NCI-H2107 treated with DMSO at 0.1 percent for 48 hours (cell line): ENCODE results near the gene FRMD5.
A peak's percentile ranks its signal among the peaks of the same experiment; 100 is the strongest.
"Not testable (repeated sequence)": the region's sequence is repeated elsewhere in the genome, so short reads cannot be mapped to it uniquely, and the experiment has no call there.

Source experiments
- DNase-seq: peaks from one replicate; lab custom pipeline; 2025; ENCODE audit not compliant: unreplicated experiment; lab: John Stamatoyannopoulos, UW

Gene FRMD5

DNA sequence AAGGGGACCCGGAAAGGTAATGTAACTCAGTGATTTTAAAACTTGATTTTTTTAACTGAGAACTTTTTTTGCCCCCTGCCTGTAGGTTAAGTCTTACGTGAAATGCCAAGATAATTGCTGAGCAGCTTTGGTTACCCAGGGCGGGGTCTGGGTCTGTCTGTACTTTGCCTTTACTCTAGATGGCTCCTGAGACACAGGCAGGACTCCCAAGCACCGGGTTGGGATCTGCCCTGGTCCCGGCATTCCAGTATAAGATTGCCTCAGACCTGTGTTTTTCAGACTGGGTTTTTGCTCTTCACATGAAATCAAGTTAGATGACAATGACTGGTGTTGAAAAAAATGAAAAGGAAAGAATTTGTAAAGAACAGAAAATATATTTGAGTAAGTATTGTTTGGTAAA lies 328.0 kb downstream of the FRMD5 start:
- DNase-seq: no peak

DNA sequence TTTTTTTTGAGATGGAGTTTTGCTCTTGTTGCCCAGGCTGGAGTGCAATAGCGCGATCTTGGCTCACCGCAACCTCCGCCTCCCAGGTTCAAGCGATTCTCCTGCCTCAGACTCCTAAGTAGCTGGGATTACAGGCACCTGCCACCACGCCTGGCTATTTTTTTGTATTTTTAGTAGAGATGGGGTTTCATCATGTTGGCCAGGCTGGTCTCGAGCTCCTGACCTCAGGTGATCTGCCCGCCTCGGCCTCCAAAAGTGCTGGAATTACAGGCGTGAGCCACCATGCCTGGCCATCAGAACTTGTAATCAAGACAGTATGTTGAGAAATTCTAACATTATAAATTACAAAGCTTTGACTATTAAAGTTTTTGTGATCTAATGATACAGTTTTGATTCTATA lies 328.4 kb downstream of the FRMD5 start:
- DNase-seq: not testable (repeated sequence)

DNA sequence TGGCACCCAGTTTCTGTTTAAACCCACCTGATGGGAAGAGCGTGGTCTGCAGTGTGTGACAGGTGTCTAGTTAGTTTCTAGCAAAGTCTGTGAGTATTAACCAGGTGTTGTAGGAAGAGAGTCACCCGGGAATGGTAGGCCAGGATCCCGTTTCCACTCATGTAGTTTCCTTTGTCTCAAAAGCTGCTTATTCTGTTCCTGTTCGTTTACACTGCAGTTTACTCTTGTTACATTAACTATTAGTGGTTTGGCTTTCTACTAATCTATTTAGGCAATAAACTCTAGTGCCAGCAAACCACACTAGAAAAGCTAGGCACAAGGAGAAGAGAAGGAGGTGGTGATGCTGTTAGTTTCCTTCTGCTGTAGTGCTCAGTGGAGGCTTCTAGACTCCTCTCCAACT lies 335.5 kb downstream of the FRMD5 start:
- DNase-seq: peak; percentile 83

DNA sequence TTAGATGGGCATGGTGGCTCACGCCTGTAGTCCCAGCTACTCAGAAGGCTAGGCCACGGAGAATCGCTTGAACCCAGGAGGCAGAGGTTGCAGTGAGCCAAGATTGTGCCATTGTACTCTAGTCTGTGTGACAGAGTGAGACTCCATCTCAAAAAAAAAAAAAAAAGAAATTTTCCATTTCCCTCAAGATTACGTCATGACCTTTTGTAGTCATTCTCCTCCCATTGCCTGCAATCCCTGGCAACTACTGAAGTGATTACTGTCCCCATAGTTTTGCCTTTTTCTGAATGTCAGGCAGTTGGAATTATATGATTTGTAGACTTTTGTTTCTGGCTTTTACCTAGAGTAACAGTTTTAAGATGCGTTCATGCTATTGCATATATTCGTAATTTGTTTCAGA lies 340.3 kb downstream of the FRMD5 start:
- DNase-seq: no peak

DNA sequence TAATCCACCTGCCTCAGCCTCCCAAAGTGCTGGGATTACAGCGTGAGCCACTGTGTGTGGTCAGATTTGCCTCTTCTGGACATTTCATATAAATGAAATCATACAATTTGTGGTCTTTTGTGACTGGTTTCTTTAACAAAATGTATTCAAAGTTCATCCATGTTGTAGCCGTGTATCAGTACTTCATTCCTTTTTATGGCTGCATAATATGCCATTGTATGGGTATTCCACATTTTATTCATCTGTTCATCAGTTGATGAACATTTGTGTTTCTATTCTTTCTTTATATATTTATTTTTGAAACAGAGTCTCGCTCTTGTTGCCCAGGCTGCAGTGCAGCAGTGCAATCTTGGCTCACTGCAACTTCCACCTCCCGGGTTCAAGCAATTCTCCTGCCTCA lies 342.5 kb downstream of the FRMD5 start:
- DNase-seq: no peak

DNA sequence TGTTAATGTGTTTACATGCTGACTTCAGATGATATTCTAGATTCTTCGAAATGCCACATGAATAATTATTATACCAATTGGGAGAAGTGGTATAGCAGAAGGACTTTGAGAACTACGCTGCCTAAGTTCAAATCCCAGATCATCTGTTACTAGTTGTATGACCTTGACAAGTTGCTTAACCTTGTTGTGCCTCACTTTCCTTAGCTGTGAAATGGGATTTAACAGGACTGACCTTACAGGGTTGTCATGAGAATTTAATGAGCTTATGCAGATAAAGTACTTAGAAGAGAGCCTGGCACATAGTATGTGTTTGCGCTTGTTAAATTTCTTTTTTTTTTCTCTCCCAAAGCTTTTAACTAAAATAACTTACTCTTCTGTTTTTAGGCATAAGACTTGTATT lies 343.8 kb downstream of the FRMD5 start:
- DNase-seq: no peak

DNA sequence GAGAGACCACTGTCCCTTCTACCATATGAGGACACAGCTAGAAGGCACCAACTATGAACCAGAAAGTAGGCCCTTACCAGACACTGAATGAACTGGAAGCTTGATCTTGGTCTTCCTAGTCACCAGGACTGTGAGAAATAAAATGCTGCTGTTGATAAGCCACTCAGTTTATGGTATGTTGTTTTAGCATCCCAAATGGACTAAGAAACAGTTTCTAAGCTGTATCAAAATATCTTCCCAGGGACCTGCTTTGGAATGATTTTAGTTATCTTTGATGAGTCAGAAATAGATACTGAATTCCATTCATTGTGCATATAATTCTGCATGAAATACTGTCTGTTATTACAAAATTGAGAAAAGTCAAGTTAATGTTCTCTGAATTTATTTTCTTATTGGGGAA lies 349.6 kb downstream of the FRMD5 start:
- DNase-seq: no peak

DNA sequence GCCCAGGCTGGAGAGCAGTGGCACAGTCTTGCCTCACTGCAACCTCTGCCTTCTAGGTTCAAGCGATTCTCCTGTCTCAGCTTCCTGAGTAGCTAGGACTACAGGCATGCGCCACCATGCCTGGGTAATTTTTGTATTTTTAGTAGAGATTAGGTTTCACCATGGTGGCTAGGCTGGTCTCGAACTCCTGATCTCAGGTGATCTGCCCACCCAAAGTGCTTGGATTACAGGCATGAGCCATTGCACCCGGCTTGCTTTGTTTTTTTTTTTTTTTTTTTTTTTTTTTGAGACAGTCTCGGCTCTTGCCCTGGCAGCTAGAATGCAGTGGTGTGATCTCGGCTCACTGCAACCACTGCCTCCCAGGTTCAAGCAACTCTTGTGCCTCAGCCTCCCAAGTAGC lies 362.6 kb downstream of the FRMD5 start:
- DNase-seq: not testable (repeated sequence)

DNA sequence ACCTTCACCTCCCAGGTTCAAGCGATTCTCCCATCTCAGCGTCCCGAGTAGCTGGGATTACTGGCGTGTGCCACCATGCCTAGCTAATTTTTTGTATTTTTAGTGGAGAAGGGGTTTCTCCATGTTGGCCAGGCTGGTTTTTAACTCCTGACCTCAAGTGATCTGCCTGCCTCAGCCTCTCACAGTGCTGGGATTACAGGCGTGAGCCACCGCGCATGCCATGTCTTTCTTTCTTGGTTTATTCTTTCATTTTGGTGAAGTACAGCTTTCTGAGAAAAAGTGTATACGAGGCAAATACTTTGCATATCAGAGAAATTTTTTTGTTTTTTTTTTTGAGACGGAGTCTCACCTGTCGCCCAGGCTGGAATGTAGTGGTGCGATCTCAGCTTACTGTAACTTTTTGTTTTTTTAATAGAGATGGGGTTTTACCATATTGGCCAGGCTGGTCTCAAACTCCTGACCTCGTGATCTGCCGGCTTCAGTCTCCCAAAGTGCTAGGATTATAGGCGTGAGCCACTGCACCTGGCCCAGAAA lies 363.5 kb downstream of the FRMD5 start:
- not testable (repeated sequence) for DNase-seq

DNA sequence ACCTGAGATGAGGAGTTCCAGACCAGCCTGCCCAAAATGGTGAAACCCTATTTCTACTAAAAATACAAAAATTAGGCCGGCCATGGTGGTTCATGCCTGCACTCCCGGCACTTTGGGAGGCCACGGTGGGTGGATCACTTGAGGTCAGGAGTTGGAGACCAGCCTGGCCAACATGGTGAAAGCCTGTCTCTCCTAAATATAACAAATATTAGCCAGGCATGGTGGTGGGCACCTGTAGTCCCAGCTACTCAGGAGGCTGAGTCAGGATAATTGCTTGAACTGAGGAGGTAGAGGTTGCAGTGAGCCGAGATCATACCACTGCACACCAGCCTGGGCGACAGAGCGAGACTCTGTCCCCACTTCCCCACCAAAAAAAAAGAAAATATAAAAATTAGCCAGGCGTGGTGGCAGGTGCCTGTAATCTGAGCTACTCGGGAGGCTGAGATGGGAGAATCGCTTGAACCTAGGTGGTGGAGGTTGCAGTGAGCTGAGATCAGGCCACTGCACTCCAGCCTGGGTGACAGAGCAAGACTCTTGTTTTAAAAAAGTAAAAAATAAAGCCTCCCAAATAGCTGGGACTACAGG lies 364.3 kb downstream of the FRMD5 start:
- DNase-seq: not testable (repeated sequence)

DNA sequence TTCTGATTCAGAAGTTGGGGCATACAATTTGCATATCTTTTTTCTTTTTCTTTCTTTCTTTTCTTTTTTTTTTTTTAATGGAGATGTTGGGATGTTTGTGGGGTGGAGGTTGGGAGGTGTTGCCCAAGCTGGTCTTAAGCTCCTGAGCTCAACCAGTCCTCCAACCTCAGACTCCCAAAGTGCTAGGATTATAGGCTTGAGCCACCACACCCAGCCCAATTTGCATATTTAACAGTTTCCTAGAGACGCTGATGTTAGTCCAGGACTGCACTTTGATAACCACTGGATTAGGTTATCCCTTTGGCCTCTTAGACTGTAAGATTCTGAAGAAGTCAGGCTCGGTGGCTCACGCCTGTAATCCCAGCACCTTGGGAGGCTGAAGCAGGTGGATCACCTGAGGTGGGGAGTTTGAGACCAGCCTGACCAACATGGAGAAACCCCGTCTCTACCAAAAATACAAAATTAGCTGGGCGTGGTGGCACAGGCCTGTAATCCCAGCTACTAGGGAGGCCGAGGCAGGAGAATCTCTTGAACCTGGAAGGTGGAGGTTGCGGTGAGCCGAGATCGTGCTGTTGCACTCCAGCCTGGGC lies 365.0 kb downstream of the FRMD5 start:
- not testable (repeated sequence) for DNase-seq

DNA sequence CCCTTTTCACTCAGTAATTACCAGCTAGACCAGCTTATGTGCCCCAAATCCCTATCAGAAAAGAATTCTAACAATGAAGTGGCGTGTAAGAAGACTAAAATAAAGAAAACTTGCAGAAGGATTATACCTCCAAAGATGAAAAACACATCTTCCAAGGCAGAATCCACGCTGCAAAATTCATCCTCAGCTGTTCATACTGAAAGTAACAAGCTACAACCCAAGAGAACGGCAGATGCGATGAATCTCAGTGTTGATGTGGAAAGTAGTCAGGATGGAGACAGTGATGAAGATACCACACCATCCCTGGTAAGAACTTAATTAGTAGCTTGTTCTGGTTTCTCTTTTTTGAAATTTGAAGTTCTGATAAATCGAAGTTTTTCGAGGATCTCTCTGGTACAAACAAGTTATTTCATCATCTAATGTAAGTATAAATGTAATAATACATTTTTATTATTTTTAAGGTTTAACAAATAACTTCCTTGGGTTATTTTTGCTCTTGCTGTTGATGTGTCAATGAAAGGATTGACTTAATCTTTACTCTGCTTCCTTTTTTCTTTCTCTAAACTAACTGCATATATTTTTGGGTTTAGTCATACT lies 366.9 kb downstream of the FRMD5 start:
- DNase-seq: no peak

DNA sequence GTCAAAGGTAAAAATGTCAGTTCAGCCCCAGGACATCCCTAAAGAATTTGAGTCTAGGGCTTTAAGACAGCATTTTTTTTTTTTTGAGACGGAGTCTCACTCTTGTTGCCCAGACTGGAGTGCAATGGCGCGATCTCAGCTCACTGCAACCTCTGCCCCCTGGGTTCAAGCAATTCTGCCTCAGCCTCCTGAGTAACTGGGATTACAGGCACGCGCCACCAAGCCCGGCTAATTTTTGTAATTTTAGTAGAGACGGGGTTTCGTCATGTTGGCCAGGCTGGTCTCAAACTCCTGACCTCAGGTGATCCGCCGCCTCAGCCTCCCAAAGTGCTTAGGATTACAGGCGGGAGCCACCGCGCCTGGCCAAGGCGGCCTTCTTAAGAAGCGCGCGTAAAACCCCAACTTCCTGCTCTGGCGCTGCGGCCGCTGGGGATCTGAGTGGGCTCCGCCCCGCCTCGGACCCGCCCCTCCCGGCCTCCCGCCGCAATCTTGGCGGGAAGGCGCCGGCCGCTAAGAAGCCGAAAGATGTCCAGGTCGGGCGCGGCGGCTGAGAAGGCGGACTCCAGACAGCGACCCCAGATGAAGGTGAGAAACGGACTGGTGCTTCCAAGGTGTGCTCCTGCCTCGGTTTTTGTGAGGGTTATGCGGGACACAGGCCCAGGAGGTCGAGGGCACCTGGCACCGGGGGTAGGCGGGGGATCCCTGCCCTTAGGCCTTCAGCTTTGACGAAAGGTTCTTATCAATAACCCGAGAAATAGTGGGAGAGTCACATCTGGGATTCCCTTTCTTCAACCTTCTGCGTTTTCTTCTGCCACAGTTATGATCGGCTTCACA lies 368.3 kb downstream of the FRMD5 start, which contains the start of gene WDR76:
WDR76 (plus strand) TSS at position 495 of the 834 bp plus-strand sequence; CDS start at position 526, 31 bp downstream.
- peak; percentile 7 for DNase-seq

DNA sequence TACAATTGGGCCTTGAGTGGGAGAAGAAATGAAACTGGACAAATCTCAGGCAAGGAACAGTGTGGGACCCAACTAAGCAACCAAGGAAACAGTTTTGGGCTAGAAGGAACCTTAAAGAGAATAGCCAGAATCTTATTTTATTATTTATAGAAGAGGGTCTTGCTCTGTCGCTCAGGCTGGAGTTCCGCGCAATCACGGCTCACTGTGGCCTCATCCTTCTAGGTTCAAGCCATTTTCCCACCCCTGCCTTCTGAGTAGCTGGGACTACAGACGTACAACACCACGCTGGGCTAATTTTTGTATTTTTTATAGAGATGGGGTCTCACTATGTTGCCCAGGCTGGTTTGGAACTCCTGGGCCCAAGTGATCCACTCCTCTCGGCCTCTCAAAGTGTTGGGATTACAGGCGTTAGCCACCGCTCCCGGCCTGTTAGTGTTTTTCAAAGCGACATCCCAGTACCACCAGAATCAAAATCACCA lies 369.0 kb downstream of the FRMD5 start:
- no peak for DNase-seq

DNA sequence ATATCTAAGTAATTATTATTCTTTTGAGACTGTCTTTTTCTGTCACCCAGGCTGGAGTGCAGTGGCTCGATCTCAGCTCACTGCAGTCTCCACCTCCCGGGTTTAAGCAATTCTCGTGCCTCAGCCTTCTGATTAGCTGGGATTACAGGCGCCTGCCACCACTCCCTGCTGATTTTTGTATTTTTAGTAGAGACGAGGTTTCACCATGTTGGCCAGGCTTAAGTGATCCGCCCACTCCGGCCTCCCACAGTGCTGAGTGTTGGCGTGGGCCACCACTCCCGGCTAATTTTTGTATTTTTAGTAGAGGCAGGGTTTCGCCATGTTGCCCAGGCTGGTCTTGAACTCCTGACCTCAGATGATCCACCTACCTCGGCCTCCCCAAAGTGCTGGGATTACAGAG lies 369.8 kb downstream of the FRMD5 start:
- not testable (repeated sequence) for DNase-seq

DNA sequence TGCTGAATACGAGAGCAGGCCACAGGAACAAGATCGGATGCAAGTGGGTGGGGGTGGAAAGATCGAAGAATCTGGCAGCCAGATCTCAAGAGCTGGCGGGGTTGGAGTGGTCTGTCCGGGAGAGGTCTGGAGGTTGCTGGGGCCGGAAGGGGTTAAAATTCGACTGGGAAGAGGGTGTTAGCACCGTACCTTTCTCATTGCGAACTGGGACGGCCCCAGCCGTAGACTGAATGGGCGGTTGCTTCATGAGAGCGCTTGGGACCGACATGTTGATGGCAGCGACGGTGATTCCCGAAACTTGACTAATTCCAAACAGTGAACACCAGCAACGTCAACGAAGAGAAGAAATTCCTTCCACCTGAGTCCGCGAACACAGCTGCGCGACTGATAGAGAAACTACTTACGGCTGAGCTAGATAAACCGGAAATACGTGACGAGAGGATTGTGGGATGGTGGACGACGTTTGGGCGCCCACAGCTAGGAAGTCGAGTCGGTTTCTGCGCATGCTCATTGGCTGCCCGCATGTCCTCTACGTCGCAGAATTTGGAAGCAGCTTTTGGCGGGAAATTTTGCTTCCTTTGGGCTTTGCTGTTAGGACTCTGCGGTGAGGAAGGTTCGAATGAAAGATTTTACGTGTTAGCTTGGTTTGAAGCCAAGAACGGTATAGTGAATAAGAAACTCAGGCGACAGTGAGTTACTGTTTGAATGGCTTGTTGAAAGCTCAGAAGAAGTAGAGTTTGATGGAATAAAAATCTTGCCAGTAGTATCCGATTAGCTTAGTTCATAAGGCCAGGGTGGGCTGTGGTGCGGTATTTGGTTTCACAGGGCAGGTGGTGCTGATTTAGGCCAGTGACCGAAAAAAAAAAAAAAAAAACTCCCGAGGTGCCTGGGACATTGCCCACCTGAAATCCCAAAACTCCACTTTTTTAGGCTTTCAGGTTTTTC lies 370.5 kb downstream of the FRMD5 start, which contains the start of gene MFAP1:
MFAP1 (minus strand) TSS at position 389 of the 945 bp plus-strand sequence; CDS start at position 268, 121 bp downstream.
- DNase-seq: peak; percentile 91

DNA sequence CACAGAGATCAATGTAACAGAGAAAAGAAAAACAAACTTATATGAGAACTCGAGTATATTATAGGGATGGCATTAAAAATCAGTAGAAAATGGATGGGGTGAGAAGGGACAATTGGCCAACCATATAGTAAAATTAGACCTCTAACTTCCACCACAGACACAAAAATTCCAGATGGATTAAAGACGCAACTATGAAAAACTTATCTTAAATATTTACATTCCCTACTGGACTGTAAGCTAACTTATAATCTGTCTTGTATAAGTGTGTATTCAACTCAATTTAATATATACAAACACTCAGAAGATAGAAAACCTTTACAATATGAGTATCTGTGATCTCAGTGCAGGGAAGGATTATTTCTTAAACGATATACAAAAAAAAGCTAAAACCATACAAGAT lies 373.6 kb downstream of the FRMD5 start:
- no peak for DNase-seq
